Neural progenitor cell (in vitro differentiated cells): ENCODE measurements around the gene G3BP2.

Experiments
- CTCF ChIP-seq: fragments of 200-600 bp; sonication (generic); IDR thresholded peaks from 2 replicates; pipeline ENCODE4 v1.5.1; 2017; ENCODE audit warnings: antibody characterized with exemption, mild to moderate bottlenecking
- EZH2 ChIP-seq: fragments of 200-600 bp; sonication (generic); IDR thresholded peaks from 2 replicates; pipeline ENCODE4 v1.6.1; 2017; ENCODE audit warnings: antibody characterized with exemption, mild to moderate bottlenecking, moderate library complexity
- EZH2phosphoT487 ChIP-seq: fragments of 200-600 bp; sonication (generic); IDR thresholded peaks from 2 replicates; pipeline ENCODE4 v1.6.1; 2017; ENCODE audit warnings: antibody characterized with exemption

GRCh38 chr4:75593393-75593792 is 79.8 kb downstream of the G3BP2 start:
- TF ChIP-seq CTCF (no peak), EZH2 (no peak), EZH2phosphoT487 (no peak)
